Testis (tissue), 3 donors: ENCODE results near the gene IFIH1. TPM values are rescaled to one million over a fixed set of nuclear protein-coding genes. Genes with fewer than 3 reads are reported as not detected.

Experiments
- DNase-seq: peaks from one replicate; pipeline ENCODE4 v3.0.0-alpha.2; 2019
- H3K27ac ChIP-seq, 2 donors: fragments of 200-600 bp; sonication (generic); one replicate each; pipeline ENCODE4 v1.5.1; 2019
- H3K27me3 ChIP-seq: fragments of 200-600 bp; sonication (generic); one replicate; pipeline ENCODE4 v1.5.1; 2019
- H3K36me3 ChIP-seq: fragments of 200-600 bp; sonication (generic); one replicate; pipeline ENCODE4 v1.5.1; 2017; ENCODE audit warnings: low read depth; ENCODE audit errors: missing control alignments
- H3K4me1 ChIP-seq: fragments of 200-600 bp; sonication (generic); one replicate; pipeline ENCODE4 v1.5.1; 2019
- H3K4me3 ChIP-seq, 2 donors: fragments of 200-600 bp; sonication (generic); one replicate each; pipeline ENCODE4 v1.5.1; 2017 to 2019
- H3K9me3 ChIP-seq: fragments of 200-600 bp; sonication (generic); one replicate; pipeline ENCODE4 v1.5.1; 2017
- POLR2A ChIP-seq: fragments of 450-650 bp; IDR thresholded peaks from one replicate; pipeline ENCODE4 v1.6.1; 2017; ENCODE audit warnings: antibody characterized with exemption, mild to moderate bottlenecking, moderate library complexity
- WGBS, 2 donors: methylation state at CpG; one replicate each; pipeline ENCODE4 v1.1.5; 2018; 5-methylcytosine and 5-hydroxymethylcytosine counted together
- intact Hi-C: fragments of 100-400 bp; cut with DNase I; formaldehyde crosslinking; loops from one replicate; pipeline ENCODE4 v1.15.1; 2023; ENCODE audit warnings: low total_unique reads
- polyA plus RNA-seq: library from polyadenylated mRNA; stranded (reverse); fragments of 350-450 nt; fragmentation: Illumina TruSeq; extraction: RNeasy Lipid Tissue Mini Kit (QIAGEN cat#74804); gene quantifications from one replicate; pipeline ENCODE4 v1.2.3, GENCODE V29; 2014; ENCODE audit warnings: low read depth, low replicate concordance; ENCODE audit not compliant: insufficient read depth
- total RNA-seq, 2 donors: library from RNA; depleted of rRNA; stranded (reverse); fragments of >200 nt; gene quantifications; one replicate each; pipeline ENCODE4 v1.2.3, GENCODE V29; 2016
- TF ChIP-seq, protein P1 (sequence below), 3 experiments: fragments of 450-650 bp in 2 of 3; fragments of 200-600 bp in 1 of 3; sonication (generic) in 1 of 3; IDR thresholded peaks; one replicate each; pipeline ENCODE4 v1.5.1; 2016 to 2019; ENCODE audit warnings: antibody characterized with exemption in 3 of 3, mild to moderate bottlenecking in 2 of 3, moderate library complexity in 1 of 3

Gene IFIH1
- total and polyA plus RNA-seq, 3 donors from 2014 or later = 6.0 to 12.8 (median 8.2) TPM

DNA sequence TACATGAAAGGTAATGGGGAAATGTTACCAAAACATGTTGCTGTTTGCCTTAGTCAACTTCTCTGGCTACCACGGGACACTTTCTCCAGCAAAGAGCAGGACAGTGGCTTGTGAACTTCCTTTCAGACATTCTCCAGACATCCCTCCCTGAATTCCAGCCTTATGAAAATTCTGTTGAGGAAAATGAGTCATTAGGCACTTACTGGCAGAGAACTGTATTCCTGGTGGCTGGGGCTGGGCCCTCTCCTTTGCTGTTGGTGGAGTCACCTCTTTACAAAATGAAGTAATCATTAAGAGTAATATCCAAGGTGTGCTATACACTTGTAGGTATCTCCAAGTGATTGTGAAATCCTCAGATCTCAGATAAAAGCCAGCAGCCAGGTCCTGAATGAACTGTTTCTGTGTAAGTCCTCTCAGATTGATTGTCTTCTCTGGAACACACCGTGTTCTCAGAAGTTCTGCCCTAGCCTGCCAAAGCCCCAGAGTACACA lies 73.9 kb downstream of the IFIH1 start:
- no peaks in the 10 kb centered on the region for H3K36me3 ChIP-seq
- no peak for TF ChIP-seq POLR2A
- TF ChIP-seq, protein P1, sequence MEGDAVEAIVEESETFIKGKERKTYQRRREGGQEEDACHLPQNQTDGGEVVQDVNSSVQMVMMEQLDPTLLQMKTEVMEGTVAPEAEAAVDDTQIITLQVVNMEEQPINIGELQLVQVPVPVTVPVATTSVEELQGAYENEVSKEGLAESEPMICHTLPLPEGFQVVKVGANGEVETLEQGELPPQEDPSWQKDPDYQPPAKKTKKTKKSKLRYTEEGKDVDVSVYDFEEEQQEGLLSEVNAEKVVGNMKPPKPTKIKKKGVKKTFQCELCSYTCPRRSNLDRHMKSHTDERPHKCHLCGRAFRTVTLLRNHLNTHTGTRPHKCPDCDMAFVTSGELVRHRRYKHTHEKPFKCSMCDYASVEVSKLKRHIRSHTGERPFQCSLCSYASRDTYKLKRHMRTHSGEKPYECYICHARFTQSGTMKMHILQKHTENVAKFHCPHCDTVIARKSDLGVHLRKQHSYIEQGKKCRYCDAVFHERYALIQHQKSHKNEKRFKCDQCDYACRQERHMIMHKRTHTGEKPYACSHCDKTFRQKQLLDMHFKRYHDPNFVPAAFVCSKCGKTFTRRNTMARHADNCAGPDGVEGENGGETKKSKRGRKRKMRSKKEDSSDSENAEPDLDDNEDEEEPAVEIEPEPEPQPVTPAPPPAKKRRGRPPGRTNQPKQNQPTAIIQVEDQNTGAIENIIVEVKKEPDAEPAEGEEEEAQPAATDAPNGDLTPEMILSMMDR (IDR thresholded peaks at IDR 0.05) = no peak
- intact Hi-C loops = no loop called here
- 49 to 55% methylated on average over 2 of the region's 2 CpGs for WGBS, 2 donors
- peaks cover 6% of the 10 kb centered on the region for H3K4me1 ChIP-seq
- no peaks in the 10 kb centered on the region for H3K27me3 ChIP-seq
- peak; percentile 22 for DNase-seq
- H3K27ac ChIP-seq = peak overlapping the region in 1 of 2 donors; percentile 29
- H3K9me3 ChIP-seq = no peaks in the 10 kb centered on the region
- no peak overlapping the region for H3K4me3 ChIP-seq

DNA sequence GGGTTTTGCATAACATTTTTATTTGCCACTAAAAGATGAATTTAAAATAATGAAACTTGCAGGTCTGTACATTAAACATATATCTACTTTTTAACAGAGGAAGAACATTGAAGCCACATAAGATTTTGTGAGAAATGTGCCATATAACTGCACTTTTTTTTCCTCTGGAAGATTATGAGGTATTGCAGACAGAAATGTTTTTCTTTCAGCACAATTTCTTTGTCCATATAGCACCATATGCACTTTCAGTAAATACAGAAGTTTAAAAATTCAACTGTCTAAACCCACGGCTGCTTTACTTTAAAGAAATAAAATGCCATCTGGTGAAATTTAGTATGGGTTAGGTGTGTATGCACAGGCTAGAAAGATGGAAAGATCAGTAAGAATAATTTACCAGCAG lies 74.8 kb downstream of the IFIH1 start:
- H3K27ac ChIP-seq = no peak overlapping the region
- no peaks in the 10 kb centered on the region for H3K9me3 ChIP-seq
- no peaks in the 10 kb centered on the region for H3K36me3 ChIP-seq
- no peaks in the 10 kb centered on the region for H3K27me3 ChIP-seq
- no peak for DNase-seq
- intact Hi-C loops = no loop called here
- 57 to 74% methylated on average over 1 of the region's 1 CpG for WGBS, 2 donors
- peaks cover 6% of the 10 kb centered on the region for H3K4me1 ChIP-seq
- TF ChIP-seq, protein P1 (IDR thresholded peaks at IDR 0.05) = no peak
- no peak for TF ChIP-seq POLR2A
- H3K4me3 ChIP-seq = no peak overlapping the region

DNA sequence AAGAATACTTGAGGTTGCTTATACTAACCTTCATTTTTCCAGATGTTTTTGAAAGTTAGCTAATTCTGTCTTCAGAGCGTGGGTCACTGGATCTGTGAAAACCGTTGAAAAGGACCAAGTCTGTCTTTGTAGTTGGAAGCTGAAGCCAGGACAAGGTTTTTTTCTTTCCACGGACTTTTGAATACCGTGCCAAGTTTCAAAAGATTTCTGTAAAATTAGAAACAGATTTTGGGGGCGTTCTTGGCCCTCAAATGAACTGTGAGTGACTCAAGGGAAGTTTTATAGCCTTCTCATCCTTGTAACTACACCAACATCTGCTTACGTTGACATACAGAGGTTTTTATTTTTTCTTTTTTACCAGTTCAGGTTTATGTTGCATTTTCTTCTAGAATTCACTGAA lies 75.2 kb downstream of the IFIH1 start, which contains the start of gene FAP:
Gene FAP (minus strand): TSS at position 152 of the 400 bp plus-strand sequence. CDS start 118 bp downstream, at position 34.
- intact Hi-C loops = no loop called here
- H3K27ac ChIP-seq = peak within 1 kb of the TSS in 1 of 2 donors; percentile 29
- H3K36me3 ChIP-seq = no peaks in the 10 kb centered on the region
- peaks cover 6% of the 10 kb centered on the region for H3K4me1 ChIP-seq
- DNase-seq = no peak
- H3K27me3 ChIP-seq = no peaks in the 10 kb centered on the region
- no peak for TF ChIP-seq POLR2A
- TF ChIP-seq, protein P1 (IDR thresholded peaks at IDR 0.05) = no peak
- WGBS, 2 donors = 42 to 47% methylated on average over 6 of the region's 6 CpGs
- H3K9me3 ChIP-seq = no peaks in the 10 kb centered on the region
- no peak within 1 kb of the TSS for H3K4me3 ChIP-seq

DNA sequence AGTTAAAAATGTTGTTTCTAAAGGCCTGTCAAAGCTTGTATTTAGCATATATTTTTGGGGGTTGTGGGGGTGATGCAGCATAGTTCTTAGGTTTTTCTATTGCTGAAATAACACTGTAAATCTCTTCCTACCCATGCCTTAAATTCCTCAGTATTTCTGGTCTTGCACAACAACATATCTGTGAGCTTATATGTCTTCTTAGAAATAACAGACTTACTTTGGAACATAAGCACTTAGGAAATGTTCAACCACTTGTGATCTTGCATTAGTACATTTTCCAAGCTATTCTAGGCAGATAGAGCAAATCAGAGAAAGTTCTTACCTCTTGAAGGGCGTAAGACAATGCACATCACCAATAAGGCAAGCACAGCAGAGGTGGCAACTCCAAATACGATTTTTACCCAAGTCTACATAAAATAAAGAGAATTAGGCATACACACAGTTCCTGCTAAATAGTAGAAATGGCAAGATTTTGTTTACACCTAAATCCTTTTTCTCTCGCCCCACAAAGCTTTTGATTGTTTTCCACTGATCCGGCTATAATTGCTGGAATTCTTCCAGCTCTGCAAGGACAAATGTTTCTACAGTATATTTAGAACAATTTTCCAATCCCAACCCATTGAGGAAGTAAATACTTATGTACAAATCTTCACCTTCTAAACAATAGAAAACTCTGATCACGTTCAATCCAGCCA lies 75.8 kb downstream of the IFIH1 start:
- Histone ChIP-seq H3K4me1 (peaks cover 6% of the 10 kb centered on the region), H3K27ac (no peak overlapping the region), H3K4me3 (no peak overlapping the region), H3K36me3 (no peaks in the 10 kb centered on the region), H3K9me3 (no peaks in the 10 kb centered on the region), H3K27me3 (no peaks in the 10 kb centered on the region)
- 38 to 52% methylated on average over 5 of the region's 5 CpGs for WGBS, 2 donors
- no peak for DNase-seq
- intact Hi-C loops = no loop called here
- TF ChIP-seq, protein P1 (IDR thresholded peaks at IDR 0.05) = no peak
- no peak for TF ChIP-seq POLR2A

DNA sequence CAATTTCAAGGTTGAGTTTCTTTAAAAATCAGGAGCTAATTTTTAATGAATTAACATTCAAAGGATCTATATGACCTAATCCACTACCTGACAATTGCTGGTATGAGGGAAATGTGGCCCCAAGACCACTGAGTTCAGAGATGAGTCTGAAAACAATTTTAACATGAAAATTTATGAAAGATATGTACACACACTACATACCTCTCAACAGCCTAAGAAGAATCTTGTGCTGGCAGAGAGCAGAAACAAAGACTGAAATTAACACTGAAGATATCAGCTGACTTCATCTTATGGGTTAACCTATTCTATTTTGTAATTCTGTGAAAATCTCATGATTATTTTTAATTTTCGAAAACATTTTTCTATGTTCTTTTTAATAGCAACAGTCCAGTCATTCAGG lies 76.9 kb downstream of the IFIH1 start:
- H3K4me1 ChIP-seq = peaks cover 6% of the 10 kb centered on the region

More for the DNA sequence above, 76.9 kb downstream of the IFIH1 start:
- WGBS, 2 donors = 89 to 93% methylated on average over 1 of the region's 1 CpG
- no peak for DNase-seq
- no peaks in the 10 kb centered on the region for H3K9me3 ChIP-seq
- no peaks in the 10 kb centered on the region for H3K36me3 ChIP-seq
- no peak overlapping the region for H3K4me3 ChIP-seq
- intact Hi-C loops = no loop called here
- no peak for TF ChIP-seq POLR2A
- TF ChIP-seq, protein P1 (IDR thresholded peaks at IDR 0.05) = no peak
- H3K27ac ChIP-seq = no peak overlapping the region
- H3K27me3 ChIP-seq = no peaks in the 10 kb centered on the region
